ENCODE data around the gene NDE1.

The NDE1 gene

GRCh38 chr16:15770512-15770911 lies 120.5 kb downstream of the NDE1 start:
- no peak for DNase-seq
- no peak overlapping the region for H3K56ac ChIP-seq (ENCODE audit: low read length)
- H4K5ac ChIP-seq (ENCODE audit: low read length) = no peak overlapping the region
- no peak overlapping the region for H4K8ac ChIP-seq (ENCODE audit: low read depth, low read length)
- no peak overlapping the region for H2BK5ac ChIP-seq (ENCODE audit: low read length)
- H3K36me3 ChIP-seq (ENCODE audit: control insufficient read depth, insufficient read depth, low read length) = no peaks in the 10 kb centered on the region
- no peaks in the 10 kb centered on the region for H3K4me1 ChIP-seq (ENCODE audit: control insufficient read depth, low read depth, low read length)
- no peaks in the 10 kb centered on the region for H3K27me3 ChIP-seq (ENCODE audit: insufficient read depth, low read length, poor library complexity)
- no peak overlapping the region for H3K27ac ChIP-seq (ENCODE audit: low read depth, low read length)
- H2BK15ac ChIP-seq (replicated peaks; ENCODE audit: low read depth) = no peak overlapping the region
- H3K79me1 ChIP-seq (ENCODE audit: low read length) = no peaks in the 10 kb centered on the region
- no peak overlapping the region for H3K18ac ChIP-seq (ENCODE audit: low read length)
- H3K4me2 ChIP-seq (ENCODE audit: low read length) = no peak overlapping the region
- no peaks in the 10 kb centered on the region for H3K79me2 ChIP-seq (ENCODE audit: control insufficient read depth, insufficient read depth, low read length)
- H3K4me3 ChIP-seq (ENCODE audit: low read length) = no peak overlapping the region
- no peak overlapping the region for H3K23ac ChIP-seq (ENCODE audit: low read length)
- no peak overlapping the region for H2BK120ac ChIP-seq (ENCODE audit: low read depth, low read length)
- no CpG with 5 or more reads among the region's 3 CpGs for WGBS (ENCODE audit: extremely low coverage, insufficient coverage, low lambda C conversion rate)
- no peak overlapping the region for H3K9ac ChIP-seq (ENCODE audit: low read length)
- H3K4ac ChIP-seq (ENCODE audit: low read depth, low read length) = no peak overlapping the region
- H2AK5ac ChIP-seq (ENCODE audit: low read length) = no peak overlapping the region

- no peak overlapping the region for H3K23ac ChIP-seq (ENCODE audit: low read length)
- no peaks in the 10 kb centered on the region for H3K79me1 ChIP-seq (ENCODE audit: low read length)
- H3K36me3 ChIP-seq (ENCODE audit: control insufficient read depth, insufficient read depth, low read length) = no peaks in the 10 kb centered on the region
- no peaks in the 10 kb centered on the region for H3K4me1 ChIP-seq (ENCODE audit: control insufficient read depth, low read depth, low read length)
- no peaks in the 10 kb centered on the region for H3K27me3 ChIP-seq (ENCODE audit: insufficient read depth, low read length, poor library complexity)
- no peak overlapping the region for H3K4me2 ChIP-seq (ENCODE audit: low read length)
- DNase-seq = no peak
- no peak overlapping the region for H3K4me3 ChIP-seq (ENCODE audit: low read length)
- H3K56ac ChIP-seq (ENCODE audit: low read length) = no peak overlapping the region
- H3K27ac ChIP-seq (ENCODE audit: low read depth, low read length) = no peak overlapping the region
- H2BK15ac ChIP-seq (replicated peaks; ENCODE audit: low read depth) = no peak overlapping the region
- no peak overlapping the region for H3K4ac ChIP-seq (ENCODE audit: low read depth, low read length)
- H4K5ac ChIP-seq (ENCODE audit: low read length) = no peak overlapping the region
- no CpG with 5 or more reads among the region's 7 CpGs for WGBS (ENCODE audit: extremely low coverage, insufficient coverage, low lambda C conversion rate)
- no peaks in the 10 kb centered on the region for H3K79me2 ChIP-seq (ENCODE audit: control insufficient read depth, insufficient read depth, low read length)
- no peak overlapping the region for H3K18ac ChIP-seq (ENCODE audit: low read length)
- H4K8ac ChIP-seq (ENCODE audit: low read depth, low read length) = no peak overlapping the region
- no peak overlapping the region for H3K9ac ChIP-seq (ENCODE audit: low read length)
- no peak overlapping the region for H2AK5ac ChIP-seq (ENCODE audit: low read length)
- no peak overlapping the region for H2BK120ac ChIP-seq (ENCODE audit: low read depth, low read length)
- H2BK5ac ChIP-seq (ENCODE audit: low read length) = no peak overlapping the region
Measured at GRCh38 chr16:15771694-15772093, 121.6 kb downstream of the NDE1 start.

GRCh38 chr16:15772579-15773293 lies 122.7 kb downstream of the NDE1 start:
- Histone ChIP-seq H3K9ac (ENCODE audit: low read length) (no peak overlapping the region), H2BK15ac (replicated peaks; ENCODE audit: low read depth) (no peak overlapping the region), H3K4me1 (ENCODE audit: control insufficient read depth, low read depth, low read length) (no peaks in the 10 kb centered on the region), H3K23ac (ENCODE audit: low read length) (no peak overlapping the region), H3K4me2 (ENCODE audit: low read length) (no peak overlapping the region), H2AK5ac (ENCODE audit: low read length) (no peak overlapping the region), H4K5ac (ENCODE audit: low read length) (no peak overlapping the region), H3K18ac (ENCODE audit: low read length) (no peak overlapping the region), H3K27ac (ENCODE audit: low read depth, low read length) (no peak overlapping the region), H3K36me3 (ENCODE audit: control insufficient read depth, insufficient read depth, low read length) (no peaks in the 10 kb centered on the region), H2BK120ac (ENCODE audit: low read depth, low read length) (no peak overlapping the region), H3K79me2 (ENCODE audit: control insufficient read depth, insufficient read depth, low read length) (no peaks in the 10 kb centered on the region), H3K4me3 (ENCODE audit: low read length) (no peak overlapping the region), H3K56ac (ENCODE audit: low read length) (no peak overlapping the region), H3K4ac (ENCODE audit: low read depth, low read length) (no peak overlapping the region), H3K27me3 (ENCODE audit: insufficient read depth, low read length, poor library complexity) (no peaks in the 10 kb centered on the region), H3K79me1 (ENCODE audit: low read length) (no peaks in the 10 kb centered on the region), H4K8ac (ENCODE audit: low read depth, low read length) (no peak overlapping the region), H2BK5ac (ENCODE audit: low read length) (no peak overlapping the region)
- WGBS (ENCODE audit: extremely low coverage, insufficient coverage, low lambda C conversion rate) = no CpG with 5 or more reads among the region's 11 CpGs
- DNase-seq = no peak

- Histone ChIP-seq H3K27ac (ENCODE audit: low read depth, low read length) (no peak overlapping the region), H2BK120ac (ENCODE audit: low read depth, low read length) (no peak overlapping the region), H3K4me1 (ENCODE audit: control insufficient read depth, low read depth, low read length) (no peaks in the 10 kb centered on the region), H4K8ac (ENCODE audit: low read depth, low read length) (no peak overlapping the region), H2BK15ac (replicated peaks; ENCODE audit: low read depth) (no peak overlapping the region), H3K4ac (ENCODE audit: low read depth, low read length) (no peak overlapping the region), H3K36me3 (ENCODE audit: control insufficient read depth, insufficient read depth, low read length) (no peaks in the 10 kb centered on the region), H3K56ac (ENCODE audit: low read length) (no peak overlapping the region), H2AK5ac (ENCODE audit: low read length) (no peak overlapping the region), H3K23ac (ENCODE audit: low read length) (no peak overlapping the region), H2BK5ac (ENCODE audit: low read length) (no peak overlapping the region), H3K79me1 (ENCODE audit: low read length) (no peaks in the 10 kb centered on the region), H3K9ac (ENCODE audit: low read length) (no peak overlapping the region), H4K5ac (ENCODE audit: low read length) (no peak overlapping the region), H3K79me2 (ENCODE audit: control insufficient read depth, insufficient read depth, low read length) (no peaks in the 10 kb centered on the region), H3K4me2 (ENCODE audit: low read length) (no peak overlapping the region), H3K27me3 (ENCODE audit: insufficient read depth, low read length, poor library complexity) (no peaks in the 10 kb centered on the region), H3K4me3 (ENCODE audit: low read length) (no peak overlapping the region), H3K18ac (ENCODE audit: low read length) (no peak overlapping the region)
- no CpG with 5 or more reads among the region's 6 CpGs for WGBS (ENCODE audit: extremely low coverage, insufficient coverage, low lambda C conversion rate)
- DNase-seq = no peak
Measured at GRCh38 chr16:15773968-15774367, 123.9 kb downstream of the NDE1 start.

- Histone ChIP-seq H2BK15ac (replicated peaks; ENCODE audit: low read depth) (no peak overlapping the region), H3K79me2 (ENCODE audit: control insufficient read depth, insufficient read depth, low read length) (no peaks in the 10 kb centered on the region), H3K4me1 (ENCODE audit: control insufficient read depth, low read depth, low read length) (no peaks in the 10 kb centered on the region), H3K4ac (ENCODE audit: low read depth, low read length) (no peak overlapping the region), H3K23ac (ENCODE audit: low read length) (no peak overlapping the region), H3K79me1 (ENCODE audit: low read length) (no peaks in the 10 kb centered on the region), H3K9ac (ENCODE audit: low read length) (no peak overlapping the region), H4K5ac (ENCODE audit: low read length) (no peak overlapping the region), H2BK5ac (ENCODE audit: low read length) (no peak overlapping the region), H3K56ac (ENCODE audit: low read length) (no peak overlapping the region), H3K18ac (ENCODE audit: low read length) (no peak overlapping the region), H2AK5ac (ENCODE audit: low read length) (no peak overlapping the region), H4K8ac (ENCODE audit: low read depth, low read length) (no peak overlapping the region), H2BK120ac (ENCODE audit: low read depth, low read length) (no peak overlapping the region), H3K4me3 (ENCODE audit: low read length) (no peak overlapping the region), H3K36me3 (ENCODE audit: control insufficient read depth, insufficient read depth, low read length) (no peaks in the 10 kb centered on the region), H3K27me3 (ENCODE audit: insufficient read depth, low read length, poor library complexity) (no peaks in the 10 kb centered on the region), H3K4me2 (ENCODE audit: low read length) (no peak overlapping the region), H3K27ac (ENCODE audit: low read depth, low read length) (no peak overlapping the region)
- DNase-seq = peak; percentile 60
Measured at GRCh38 chr16:15775209-15775608, 125.2 kb downstream of the NDE1 start.

- H2BK120ac ChIP-seq (ENCODE audit: low read depth, low read length) = no peak overlapping the region
- no peak overlapping the region for H3K9ac ChIP-seq (ENCODE audit: low read length)
- H4K5ac ChIP-seq (ENCODE audit: low read length) = no peak overlapping the region
- no peak overlapping the region for H4K8ac ChIP-seq (ENCODE audit: low read depth, low read length)
- no peaks in the 10 kb centered on the region for H3K27me3 ChIP-seq (ENCODE audit: insufficient read depth, low read length, poor library complexity)
- no CpG with 5 or more reads among the region's 7 CpGs for WGBS (ENCODE audit: extremely low coverage, insufficient coverage, low lambda C conversion rate)
- H3K56ac ChIP-seq (ENCODE audit: low read length) = no peak overlapping the region
- no peak overlapping the region for H3K4ac ChIP-seq (ENCODE audit: low read depth, low read length)
- no peak overlapping the region for H3K23ac ChIP-seq (ENCODE audit: low read length)
- H3K4me2 ChIP-seq (ENCODE audit: low read length) = no peak overlapping the region
- no peak overlapping the region for H3K27ac ChIP-seq (ENCODE audit: low read depth, low read length)
- H3K79me2 ChIP-seq (ENCODE audit: control insufficient read depth, insufficient read depth, low read length) = no peaks in the 10 kb centered on the region
- no peak overlapping the region for H2AK5ac ChIP-seq (ENCODE audit: low read length)
- no peaks in the 10 kb centered on the region for H3K79me1 ChIP-seq (ENCODE audit: low read length)
- H2BK15ac ChIP-seq (replicated peaks; ENCODE audit: low read depth) = no peak overlapping the region
- no peak overlapping the region for H3K4me3 ChIP-seq (ENCODE audit: low read length)
- no peaks in the 10 kb centered on the region for H3K36me3 ChIP-seq (ENCODE audit: control insufficient read depth, insufficient read depth, low read length)
- no peak overlapping the region for H2BK5ac ChIP-seq (ENCODE audit: low read length)
- H3K4me1 ChIP-seq (ENCODE audit: control insufficient read depth, low read depth, low read length) = no peaks in the 10 kb centered on the region
- no peak for DNase-seq
- no peak overlapping the region for H3K18ac ChIP-seq (ENCODE audit: low read length)
Measured at GRCh38 chr16:15775663-15776304, 125.7 kb downstream of the NDE1 start.
